ENCODE results near the gene TMEM47. TPM values are rescaled to one million over a fixed set of nuclear protein-coding genes. Genes with fewer than 3 reads are reported as not detected.

The TMEM47 gene
- polyA plus RNA-seq, 1 donor from 2014 or later, result 29.1 TPM

DNA sequence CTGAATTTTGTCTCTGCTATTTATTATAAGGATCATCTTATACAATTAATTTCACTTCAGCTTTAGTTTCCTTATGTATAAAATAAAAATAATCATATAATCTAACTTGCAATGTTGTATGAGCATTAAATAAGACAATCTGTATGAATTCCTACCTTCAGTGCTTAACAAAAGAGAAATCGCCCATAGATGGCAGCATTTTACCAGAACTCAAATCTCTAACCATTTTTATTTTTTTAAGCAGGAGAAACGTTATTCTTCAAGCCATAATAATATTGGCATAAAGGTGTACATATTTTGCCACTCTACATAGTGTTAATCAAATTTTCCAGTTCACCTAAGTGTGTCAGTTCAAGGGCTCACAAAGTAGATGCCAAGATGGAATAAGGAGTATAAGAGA is 78.8 kb downstream of the TMEM47 start:
- Histone ChIP-seq H3K27me3 (ENCODE audit: insufficient read depth, low read depth, low read length) (no peaks in the 10 kb centered on the region), H3K9ac (ENCODE audit: low read length) (no peak overlapping the region)
- TF ChIP-seq POLR2AphosphoS5 (IDR thresholded peaks at IDR 0.05) (no peak), RAD21 (conservative IDR thresholded peaks at IDR 0.05) (peak; percentile 75), EZH2 (IDR thresholded peaks at IDR 0.05; ENCODE audit: borderline replicate concordance, insufficient read depth, low read length, poor library complexity, severe bottlenecking) (no peak), SMC3 (conservative IDR thresholded peaks at IDR 0.05; ENCODE audit: poor library complexity) (peak; percentile 66)
- TF ChIP-seq, protein P1, sequence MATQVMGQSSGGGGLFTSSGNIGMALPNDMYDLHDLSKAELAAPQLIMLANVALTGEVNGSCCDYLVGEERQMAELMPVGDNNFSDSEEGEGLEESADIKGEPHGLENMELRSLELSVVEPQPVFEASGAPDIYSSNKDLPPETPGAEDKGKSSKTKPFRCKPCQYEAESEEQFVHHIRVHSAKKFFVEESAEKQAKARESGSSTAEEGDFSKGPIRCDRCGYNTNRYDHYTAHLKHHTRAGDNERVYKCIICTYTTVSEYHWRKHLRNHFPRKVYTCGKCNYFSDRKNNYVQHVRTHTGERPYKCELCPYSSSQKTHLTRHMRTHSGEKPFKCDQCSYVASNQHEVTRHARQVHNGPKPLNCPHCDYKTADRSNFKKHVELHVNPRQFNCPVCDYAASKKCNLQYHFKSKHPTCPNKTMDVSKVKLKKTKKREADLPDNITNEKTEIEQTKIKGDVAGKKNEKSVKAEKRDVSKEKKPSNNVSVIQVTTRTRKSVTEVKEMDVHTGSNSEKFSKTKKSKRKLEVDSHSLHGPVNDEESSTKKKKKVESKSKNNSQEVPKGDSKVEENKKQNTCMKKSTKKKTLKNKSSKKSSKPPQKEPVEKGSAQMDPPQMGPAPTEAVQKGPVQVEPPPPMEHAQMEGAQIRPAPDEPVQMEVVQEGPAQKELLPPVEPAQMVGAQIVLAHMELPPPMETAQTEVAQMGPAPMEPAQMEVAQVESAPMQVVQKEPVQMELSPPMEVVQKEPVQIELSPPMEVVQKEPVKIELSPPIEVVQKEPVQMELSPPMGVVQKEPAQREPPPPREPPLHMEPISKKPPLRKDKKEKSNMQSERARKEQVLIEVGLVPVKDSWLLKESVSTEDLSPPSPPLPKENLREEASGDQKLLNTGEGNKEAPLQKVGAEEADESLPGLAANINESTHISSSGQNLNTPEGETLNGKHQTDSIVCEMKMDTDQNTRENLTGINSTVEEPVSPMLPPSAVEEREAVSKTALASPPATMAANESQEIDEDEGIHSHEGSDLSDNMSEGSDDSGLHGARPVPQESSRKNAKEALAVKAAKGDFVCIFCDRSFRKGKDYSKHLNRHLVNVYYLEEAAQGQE (IDR thresholded peaks at IDR 0.05; ENCODE audit: borderline replicate concordance), result no peak
- TF ChIP-seq, protein P2, sequence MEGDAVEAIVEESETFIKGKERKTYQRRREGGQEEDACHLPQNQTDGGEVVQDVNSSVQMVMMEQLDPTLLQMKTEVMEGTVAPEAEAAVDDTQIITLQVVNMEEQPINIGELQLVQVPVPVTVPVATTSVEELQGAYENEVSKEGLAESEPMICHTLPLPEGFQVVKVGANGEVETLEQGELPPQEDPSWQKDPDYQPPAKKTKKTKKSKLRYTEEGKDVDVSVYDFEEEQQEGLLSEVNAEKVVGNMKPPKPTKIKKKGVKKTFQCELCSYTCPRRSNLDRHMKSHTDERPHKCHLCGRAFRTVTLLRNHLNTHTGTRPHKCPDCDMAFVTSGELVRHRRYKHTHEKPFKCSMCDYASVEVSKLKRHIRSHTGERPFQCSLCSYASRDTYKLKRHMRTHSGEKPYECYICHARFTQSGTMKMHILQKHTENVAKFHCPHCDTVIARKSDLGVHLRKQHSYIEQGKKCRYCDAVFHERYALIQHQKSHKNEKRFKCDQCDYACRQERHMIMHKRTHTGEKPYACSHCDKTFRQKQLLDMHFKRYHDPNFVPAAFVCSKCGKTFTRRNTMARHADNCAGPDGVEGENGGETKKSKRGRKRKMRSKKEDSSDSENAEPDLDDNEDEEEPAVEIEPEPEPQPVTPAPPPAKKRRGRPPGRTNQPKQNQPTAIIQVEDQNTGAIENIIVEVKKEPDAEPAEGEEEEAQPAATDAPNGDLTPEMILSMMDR (IDR thresholded peaks at IDR 0.05; ENCODE audit: poor library complexity, severe bottlenecking), result peak; percentile 66

More for the DNA sequence above, 78.8 kb downstream of the TMEM47 start:
- Histone ChIP-seq H3K9me2 (ENCODE audit: insufficient read depth, low read length) (no peaks in the 10 kb centered on the region), H3K79me2 (replicated peaks; ENCODE audit: insufficient read depth, low read length) (no peaks in the 10 kb centered on the region), H3K36me3 (ENCODE audit: insufficient read depth, low read length) (no peaks in the 10 kb centered on the region), H3K4me3 (ENCODE audit: low read length) (no peak overlapping the region), H3K4me2 (ENCODE audit: low read length) (no peak overlapping the region), H2AFZ (ENCODE audit: low read depth, low read length) (no peak overlapping the region), H3K9me3 (ENCODE audit: low read length) (no peaks in the 10 kb centered on the region), H3K27ac (ENCODE audit: low read length) (no peak overlapping the region), H4K20me1 (ENCODE audit: insufficient read depth) (no peaks in the 10 kb centered on the region), H3F3A (ENCODE audit: insufficient read depth, low read length, poor library complexity, severe bottlenecking) (no peaks in the 10 kb centered on the region)
